Measurements from ENCODE around the gene INAFM2. TPM values are rescaled to one million over a fixed set of nuclear protein-coding genes. Genes with fewer than 3 reads are reported as not detected.

The INAFM2 gene
- total and polyA plus RNA-seq, 9 of the 15 experiments (the other 6 are each of a cell fraction or from before 2014, with no cell fraction given) = 11.8 to 43.1 (median 27.2) TPM

DNA sequence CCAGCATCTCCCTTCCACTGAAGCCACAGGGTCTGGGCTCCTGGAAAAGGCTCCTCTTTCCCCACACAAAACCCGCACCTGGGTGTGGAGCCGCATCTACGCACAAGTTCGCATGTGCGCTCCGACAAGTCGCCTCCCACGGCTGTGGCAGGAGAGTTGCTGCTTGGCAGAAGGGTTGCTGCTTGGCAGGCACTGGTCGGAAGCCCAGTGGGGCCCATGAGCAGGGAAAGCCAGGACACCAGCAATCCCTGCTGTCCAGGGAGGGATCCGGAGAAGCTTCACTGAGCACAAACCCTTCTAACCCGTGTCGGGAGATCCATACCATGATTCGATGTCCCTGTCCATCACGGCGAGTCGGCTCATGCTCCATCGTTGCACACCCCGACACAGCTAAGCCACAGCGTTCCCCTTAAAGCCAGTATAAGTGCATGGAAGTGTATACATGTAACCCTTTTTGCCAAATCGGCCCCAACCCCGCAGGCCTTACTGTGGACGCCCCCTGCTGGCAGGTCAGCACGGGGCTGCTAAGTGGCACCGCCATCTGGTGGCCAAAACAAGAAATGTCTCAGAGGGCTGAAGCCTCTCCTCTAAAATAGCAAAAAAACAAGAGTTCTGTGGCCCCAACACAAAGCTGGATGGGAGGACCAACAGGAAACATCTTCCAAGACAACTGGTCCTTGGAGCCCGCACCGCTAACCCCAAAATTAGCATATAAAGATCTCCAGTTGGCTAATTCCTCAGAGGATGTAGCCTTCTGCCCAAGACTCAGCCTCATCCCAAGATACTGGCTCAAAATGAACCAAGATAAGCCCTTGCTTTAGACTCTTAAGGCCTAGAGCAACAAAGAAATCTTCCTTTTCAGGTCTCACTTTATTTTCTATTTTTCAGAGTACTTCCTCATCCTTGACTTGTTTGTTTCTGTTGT lies 48.9 kb upstream of the INAFM2 start (continued):
- TF ChIP-seq NFATC3 (IDR thresholded peaks at IDR 0.05) = no peak
- TF ChIP-seq ZNF699 (CRISPR knock-in tag; IDR thresholded peaks at IDR 0.05; ENCODE audit: insufficient replicate concordance) = no peak
- TF ChIP-seq ZFP1 (CRISPR knock-in tag; IDR thresholded peaks at IDR 0.05) = no peak
- no peak for TF ChIP-seq ZNF584 (CRISPR knock-in tag; IDR thresholded peaks at IDR 0.05; ENCODE audit: low read depth)
- TF ChIP-seq YY1 (IDR thresholded peaks at IDR 0.05; ENCODE audit: borderline replicate concordance in 1 of 3, control insufficient read depth in 1 of 3, extremely low read depth in 1 of 3, insufficient read depth in 3 of 3, insufficient read length in 1 of 3, insufficient replicate concordance in 2 of 3, low read depth in 1 of 3, low read length in 2 of 3) = peak in 2 of 3 experiments; percentile 33 to 66
- 0 out of 2 replicates have a peak, but pooled peaks have one; percentile 34 for TF ChIP-seq MEF2D (tag; conservative IDR thresholded peaks at IDR 0.05; ENCODE audit: low read depth)
- TF ChIP-seq EP400 (IDR thresholded peaks at IDR 0.05) = no peak
- no peak for TF ChIP-seq RFX5 (IDR thresholded peaks at IDR 0.05; ENCODE audit: low read depth, low read length)
- TF ChIP-seq RB1 (IDR thresholded peaks at IDR 0.05; ENCODE audit: low read depth) = peak; percentile 76
- TF ChIP-seq ZNF668 (CRISPR knock-in tag; IDR thresholded peaks at IDR 0.05) = no peak
- 0 out of 2 replicates have a peak, but pooled peaks have one; percentile 41 for TF ChIP-seq ZNF12 (CRISPR knock-in tag; IDR thresholded peaks at IDR 0.05)
- no peak for TF ChIP-seq MXI1 (IDR thresholded peaks at IDR 0.05; ENCODE audit: low read depth, low read length)
- TF ChIP-seq BHLHE40 (IDR thresholded peaks at IDR 0.05; ENCODE audit: low read length) = peak; percentile 50
- no peak for TF ChIP-seq U2AF1 (optimal IDR thresholded peaks at IDR 0.05; ENCODE audit: low read depth, low read length)
- no peak for TF ChIP-seq NFYB (IDR thresholded peaks at IDR 0.05; ENCODE audit: extremely low read depth, insufficient read length)
- no peak for TF ChIP-seq PURB (CRISPR knock-in tag; IDR thresholded peaks at IDR 0.05; ENCODE audit: low read depth)
- TF ChIP-seq CBX5 (IDR thresholded peaks at IDR 0.05; ENCODE audit: borderline replicate concordance, low read depth) = no peak
- no peak for TF ChIP-seq FOS (IDR thresholded peaks at IDR 0.05; ENCODE audit: extremely low read depth, insufficient read length)
- peak; percentile 99 to 100 for TF ChIP-seq RAD21 (CRISPR knock-in tag; conservative IDR thresholded peaks at IDR 0.05 in 1 of 2, IDR thresholded peaks at IDR 0.05 in 1 of 2)
- no peak for TF ChIP-seq MIER1 (IDR thresholded peaks at IDR 0.05; ENCODE audit: low read depth)
- TF ChIP-seq POLR2H (tag; IDR thresholded peaks at IDR 0.05; ENCODE audit: low read depth) = no peak
- no peak for TF ChIP-seq RBM34 (IDR thresholded peaks at IDR 0.05; ENCODE audit: borderline replicate concordance, insufficient read depth, low read length)
- TF ChIP-seq, protein P1, sequence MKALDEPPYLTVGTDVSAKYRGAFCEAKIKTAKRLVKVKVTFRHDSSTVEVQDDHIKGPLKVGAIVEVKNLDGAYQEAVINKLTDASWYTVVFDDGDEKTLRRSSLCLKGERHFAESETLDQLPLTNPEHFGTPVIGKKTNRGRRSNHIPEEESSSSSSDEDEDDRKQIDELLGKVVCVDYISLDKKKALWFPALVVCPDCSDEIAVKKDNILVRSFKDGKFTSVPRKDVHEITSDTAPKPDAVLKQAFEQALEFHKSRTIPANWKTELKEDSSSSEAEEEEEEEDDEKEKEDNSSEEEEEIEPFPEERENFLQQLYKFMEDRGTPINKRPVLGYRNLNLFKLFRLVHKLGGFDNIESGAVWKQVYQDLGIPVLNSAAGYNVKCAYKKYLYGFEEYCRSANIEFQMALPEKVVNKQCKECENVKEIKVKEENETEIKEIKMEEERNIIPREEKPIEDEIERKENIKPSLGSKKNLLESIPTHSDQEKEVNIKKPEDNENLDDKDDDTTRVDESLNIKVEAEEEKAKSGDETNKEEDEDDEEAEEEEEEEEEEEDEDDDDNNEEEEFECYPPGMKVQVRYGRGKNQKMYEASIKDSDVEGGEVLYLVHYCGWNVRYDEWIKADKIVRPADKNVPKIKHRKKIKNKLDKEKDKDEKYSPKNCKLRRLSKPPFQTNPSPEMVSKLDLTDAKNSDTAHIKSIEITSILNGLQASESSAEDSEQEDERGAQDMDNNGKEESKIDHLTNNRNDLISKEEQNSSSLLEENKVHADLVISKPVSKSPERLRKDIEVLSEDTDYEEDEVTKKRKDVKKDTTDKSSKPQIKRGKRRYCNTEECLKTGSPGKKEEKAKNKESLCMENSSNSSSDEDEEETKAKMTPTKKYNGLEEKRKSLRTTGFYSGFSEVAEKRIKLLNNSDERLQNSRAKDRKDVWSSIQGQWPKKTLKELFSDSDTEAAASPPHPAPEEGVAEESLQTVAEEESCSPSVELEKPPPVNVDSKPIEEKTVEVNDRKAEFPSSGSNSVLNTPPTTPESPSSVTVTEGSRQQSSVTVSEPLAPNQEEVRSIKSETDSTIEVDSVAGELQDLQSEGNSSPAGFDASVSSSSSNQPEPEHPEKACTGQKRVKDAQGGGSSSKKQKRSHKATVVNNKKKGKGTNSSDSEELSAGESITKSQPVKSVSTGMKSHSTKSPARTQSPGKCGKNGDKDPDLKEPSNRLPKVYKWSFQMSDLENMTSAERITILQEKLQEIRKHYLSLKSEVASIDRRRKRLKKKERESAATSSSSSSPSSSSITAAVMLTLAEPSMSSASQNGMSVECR (CRISPR knock-in tag; IDR thresholded peaks at IDR 0.05) = no peak
- peak; percentile 72; the same call in 1 of the 2 replicates for TF ChIP-seq ZKSCAN8 (CRISPR knock-in tag; IDR thresholded peaks at IDR 0.05)
- no peak for TF ChIP-seq ZNF316 (IDR thresholded peaks at IDR 0.05)

All from K562 (cell line).